COR-L47 (cell line): ENCODE measurements around the gene NOD2.

ENCODE experiments used
- DNase-seq: peaks from one replicate; lab custom pipeline; 2025; lab: John Stamatoyannopoulos, UW

Gene NOD2

DNA sequence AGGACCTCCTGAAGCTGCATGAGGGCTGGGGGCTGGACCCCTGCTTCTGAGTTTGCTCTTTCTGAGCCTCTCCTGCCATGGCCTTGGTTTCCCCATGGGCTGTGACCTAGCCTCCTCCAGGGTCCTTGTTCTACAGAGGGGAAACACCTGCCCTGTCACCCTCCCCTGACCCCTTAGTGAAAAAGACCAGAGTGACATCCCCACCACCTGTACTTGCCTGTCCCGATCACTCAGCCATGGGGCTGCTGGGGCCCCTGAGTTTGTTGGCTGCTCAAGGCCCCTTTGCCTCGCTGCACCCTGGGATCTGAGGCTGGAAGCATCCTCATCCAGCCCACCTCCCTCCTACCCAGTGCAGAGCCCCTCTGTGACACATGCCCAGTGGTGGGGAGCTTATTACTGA lies 800 bp downstream of the NOD2 start:
- no peak for DNase-seq

GRCh38 chr16:50695017-50696000 lies 1.9 kb downstream of the NOD2 start:
- DNase-seq: no peak

DNA sequence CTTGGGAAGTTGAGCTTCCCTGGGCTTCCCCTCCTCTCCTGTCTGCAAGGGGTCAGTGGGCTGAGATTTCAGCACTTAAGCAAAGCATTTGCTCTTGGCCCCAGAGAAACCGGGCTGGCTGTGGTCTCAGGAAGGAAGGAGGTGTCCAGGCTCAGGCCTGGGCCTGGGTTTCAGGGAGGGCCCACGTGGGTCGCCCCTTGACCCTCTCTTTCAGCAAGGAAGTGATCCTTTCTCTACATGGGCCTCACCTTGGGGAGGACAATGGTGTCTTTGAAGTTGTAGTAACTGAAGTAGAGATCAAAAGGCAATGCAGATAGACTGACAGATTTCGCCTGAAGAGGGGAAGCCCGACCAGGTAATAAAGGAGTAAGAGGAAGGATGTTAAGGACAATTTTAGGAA lies 2.7 kb downstream of the NOD2 start:
- no peak for DNase-seq

GRCh38 chr16:50696575-50697420 lies 3.4 kb downstream of the NOD2 start:
- DNase-seq: no peak

GRCh38 chr16:50697421-50697715 lies 4.0 kb downstream of the NOD2 start:
- DNase-seq: no peak

- DNase-seq: no peak
Observed at GRCh38 chr16:50697881-50698767, 4.7 kb downstream of the NOD2 start.

GRCh38 chr16:50699326-50700159 lies 6.1 kb downstream of the NOD2 start:
- DNase-seq: no peak

DNA sequence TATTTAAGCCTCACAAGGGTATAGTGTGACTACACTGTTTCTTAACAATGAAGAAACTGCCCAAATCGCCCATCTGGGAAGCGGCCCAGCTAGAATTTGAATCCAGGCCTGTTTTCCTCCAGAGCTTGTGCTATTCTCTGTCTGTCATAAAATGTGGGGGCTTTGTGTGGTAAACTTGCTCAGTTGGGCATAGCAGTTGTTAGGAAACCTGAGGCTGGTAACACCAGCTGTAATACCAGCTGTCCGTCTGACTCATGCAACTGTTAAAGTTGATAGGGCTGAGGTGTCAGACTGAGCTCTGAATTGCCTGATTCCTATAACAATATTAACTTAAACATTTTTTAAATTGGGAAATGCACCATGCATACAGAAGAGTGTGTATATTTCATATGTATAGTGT lies 9.3 kb downstream of the NOD2 start:
- DNase-seq: no peak

DNA sequence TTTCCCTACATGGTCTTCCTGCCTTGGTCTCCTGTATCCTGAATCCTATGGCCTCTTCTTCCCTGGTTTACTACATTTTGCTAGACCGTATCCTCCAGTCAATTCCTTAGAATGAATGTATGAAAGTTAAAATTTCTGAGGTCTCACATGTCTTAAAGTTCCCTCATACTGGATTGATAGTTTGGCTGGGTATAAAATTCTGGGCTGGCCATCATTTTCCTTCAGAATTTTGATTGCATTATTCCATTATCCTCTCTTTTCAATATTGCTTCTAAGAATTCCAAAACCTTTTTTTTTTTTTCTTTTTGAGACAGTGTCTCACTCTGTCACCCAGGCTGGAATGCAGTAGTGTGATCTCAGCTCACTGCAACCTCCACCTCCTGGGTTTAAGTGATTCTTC lies 10.8 kb downstream of the NOD2 start:
- DNase-seq: no peak

- no peak for DNase-seq
Observed at GRCh38 chr16:50705436-50706110, 12.2 kb downstream of the NOD2 start.

DNA sequence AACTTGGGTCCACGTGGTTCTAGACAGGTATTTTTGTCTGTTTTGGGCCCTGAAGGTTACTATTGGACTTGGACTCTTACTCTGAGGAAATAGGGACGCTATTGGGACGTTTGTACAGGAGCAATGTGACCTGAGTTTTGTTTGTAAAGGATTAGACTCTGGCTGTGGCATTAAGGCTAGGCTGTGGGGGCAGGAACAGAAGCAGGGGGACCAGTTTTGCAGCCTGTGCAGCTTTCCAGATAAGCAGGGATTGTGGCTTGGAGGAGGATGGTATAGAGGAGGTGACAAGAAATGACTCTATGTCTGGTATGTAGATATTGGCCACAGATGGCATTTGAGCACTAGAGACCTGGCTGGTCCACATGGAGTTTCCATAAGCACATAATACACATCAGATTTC lies 12.8 kb downstream of the NOD2 start:
- DNase-seq: no peak

- no peak for DNase-seq
Observed at GRCh38 chr16:50708373-50709060, 15.1 kb downstream of the NOD2 start.

DNA sequence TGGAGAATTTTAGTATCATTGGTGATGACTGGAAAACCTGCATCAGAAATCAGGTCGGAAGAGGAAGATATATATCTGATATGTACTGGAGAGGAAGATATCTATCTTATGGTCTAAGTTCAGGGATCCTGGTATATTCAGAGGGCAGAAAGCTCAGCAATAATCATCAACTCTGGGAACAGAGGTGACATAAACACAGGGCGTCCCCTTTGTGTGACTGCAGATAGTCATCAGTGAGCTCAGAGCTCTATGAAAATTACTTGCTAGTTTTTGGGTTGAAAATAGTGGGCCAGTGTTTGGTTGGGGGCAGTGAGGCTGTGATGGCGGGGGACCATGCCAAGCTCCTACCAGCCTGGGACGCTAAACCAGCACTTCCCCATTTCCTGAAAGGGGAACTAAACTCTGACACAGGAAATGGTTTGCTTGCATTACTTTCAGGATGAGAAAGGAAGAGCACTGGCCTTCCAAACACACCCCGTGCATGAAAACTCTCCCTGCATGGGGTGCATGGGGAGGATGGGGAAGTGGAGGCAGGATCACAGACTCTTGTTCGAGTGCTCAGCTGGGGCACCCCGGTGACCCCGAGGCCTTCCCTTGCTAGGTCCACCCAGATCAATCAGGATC lies 15.8 kb downstream of the NOD2 start:
- DNase-seq: no peak

DNA sequence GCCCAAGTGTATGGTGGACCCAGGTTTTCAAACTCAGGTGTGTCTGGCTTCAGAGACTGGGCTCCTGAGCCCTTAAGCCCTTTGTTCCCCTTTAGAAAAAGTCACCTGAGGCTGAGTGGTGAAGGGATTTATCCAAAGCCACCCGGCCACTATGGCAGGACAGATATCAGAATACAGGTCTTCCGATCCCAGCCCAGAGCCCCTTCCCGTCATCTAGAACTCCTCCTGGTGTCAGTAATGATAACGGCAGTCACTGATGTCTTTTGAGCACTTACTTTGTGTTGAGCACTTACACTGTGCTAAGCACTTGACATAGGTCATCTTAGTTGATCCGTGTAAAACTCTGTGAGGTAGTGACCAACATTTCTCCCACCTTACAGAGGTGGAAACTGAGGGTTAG lies 16.6 kb downstream of the NOD2 start:
- DNase-seq: no peak

GRCh38 chr16:50711040-50711439 lies 17.6 kb downstream of the NOD2 start:
- no peak for DNase-seq

DNA sequence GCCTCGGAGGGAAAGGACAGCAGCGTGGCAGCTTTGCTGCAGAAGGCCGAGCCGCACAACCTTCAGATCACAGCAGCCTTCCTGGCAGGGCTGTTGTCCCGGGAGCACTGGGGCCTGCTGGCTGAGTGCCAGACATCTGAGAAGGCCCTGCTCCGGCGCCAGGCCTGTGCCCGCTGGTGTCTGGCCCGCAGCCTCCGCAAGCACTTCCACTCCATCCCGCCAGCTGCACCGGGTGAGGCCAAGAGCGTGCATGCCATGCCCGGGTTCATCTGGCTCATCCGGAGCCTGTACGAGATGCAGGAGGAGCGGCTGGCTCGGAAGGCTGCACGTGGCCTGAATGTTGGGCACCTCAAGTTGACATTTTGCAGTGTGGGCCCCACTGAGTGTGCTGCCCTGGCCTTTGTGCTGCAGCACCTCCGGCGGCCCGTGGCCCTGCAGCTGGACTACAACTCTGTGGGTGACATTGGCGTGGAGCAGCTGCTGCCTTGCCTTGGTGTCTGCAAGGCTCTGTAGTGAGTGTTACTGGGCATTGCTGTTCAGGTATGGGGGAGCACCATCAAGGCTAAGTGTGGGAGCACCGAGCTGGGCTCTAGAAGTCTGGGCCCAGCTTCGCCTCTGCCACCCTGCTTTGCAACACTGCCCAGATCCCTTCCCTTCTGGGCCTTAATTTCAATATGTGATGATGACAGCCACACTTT lies 18.6 kb downstream of the NOD2 start:
- no peak for DNase-seq

GRCh38 chr16:50712560-50712898 lies 19.1 kb downstream of the NOD2 start:
- DNase-seq: no peak

DNA sequence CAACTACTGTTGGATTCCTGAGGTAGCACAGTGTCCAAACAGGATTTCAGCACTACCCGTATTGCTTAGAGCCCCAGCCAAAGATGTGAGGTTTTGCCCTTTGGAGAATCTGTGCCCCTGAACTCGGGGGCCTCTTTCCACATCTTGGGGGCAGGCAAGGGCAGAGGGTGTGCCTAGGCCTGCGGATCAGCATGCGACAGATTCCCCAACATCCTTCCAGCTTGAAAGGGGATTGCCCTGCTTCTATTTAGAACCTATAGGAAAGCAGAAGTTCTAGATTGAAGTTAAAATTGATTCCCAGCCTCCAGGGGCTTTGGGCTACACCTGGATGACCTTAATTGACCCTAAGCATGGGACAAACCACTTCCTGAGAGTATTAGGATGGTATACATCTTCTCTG lies 19.6 kb downstream of the NOD2 start:
- DNase-seq: no peak

DNA sequence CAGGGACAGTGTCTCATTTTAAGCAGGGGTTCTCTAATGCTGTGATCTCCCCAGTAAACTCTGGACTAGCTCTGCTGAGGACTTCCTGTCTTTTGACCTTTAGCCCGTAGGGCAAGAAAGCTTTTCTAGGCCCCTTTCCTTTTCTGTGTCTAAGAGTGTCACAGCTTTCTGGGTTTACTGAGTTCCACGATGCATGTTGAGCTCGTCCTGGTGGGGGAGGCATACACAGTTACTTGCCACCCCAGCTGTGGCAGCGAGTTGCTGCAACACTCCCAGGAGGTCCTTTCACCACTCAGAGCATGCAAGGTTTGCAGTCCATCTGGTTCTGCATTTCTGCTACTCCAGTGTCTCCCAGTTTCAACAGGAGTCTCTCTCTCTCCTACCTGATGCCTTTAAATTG lies 23.7 kb downstream of the NOD2 start:
- DNase-seq: no peak
